NT2/D1 (cell line): ENCODE measurements around the gene KCNK2.

Source experiments
- DNase-seq: peaks from one replicate; pipeline ENCODE4 v3.0.0-alpha.2; 2011; ENCODE audit warnings: low read depth, low spot score
- H3K27me3 ChIP-seq: 2 replicates; pipeline ENCODE4 v1.6.0; 2011; ENCODE audit warnings: mild to moderate bottlenecking; ENCODE audit not compliant: insufficient read length, insufficient read depth
- H3K36me3 ChIP-seq: 2 replicates; pipeline ENCODE4 v1.6.1; 2011; ENCODE audit warnings: mild to moderate bottlenecking, low read length, mixed read lengths; ENCODE audit not compliant: insufficient read depth, insufficient read length
- H3K4me1 ChIP-seq: 2 replicates; pipeline ENCODE4 v1.5.1; 2011; ENCODE audit not compliant: insufficient read depth, insufficient read length
- H3K4me3 ChIP-seq: 2 replicates; pipeline ENCODE4 v1.5.1; 2011; ENCODE audit warnings: low read depth; ENCODE audit not compliant: insufficient read length
- H3K9ac ChIP-seq: 2 replicates; pipeline ENCODE4 v1.6.0; 2011; ENCODE audit warnings: low read depth; ENCODE audit not compliant: insufficient read length
- H3K9me3 ChIP-seq: 2 replicates; pipeline ENCODE4 v1.5.1; 2011; ENCODE audit warnings: mild to moderate bottlenecking, low read length; ENCODE audit not compliant: insufficient read depth
- SUZ12 ChIP-seq: IDR thresholded peaks from 2 replicates; pipeline ENCODE4 v1.6.1; 2011; ENCODE audit not compliant: insufficient read length, insufficient read depth; ENCODE audit errors: extremely low read depth
- YY1 ChIP-seq: IDR thresholded peaks from 2 replicates; pipeline ENCODE4 v1.6.1; 2011; ENCODE audit not compliant: insufficient read length, insufficient read depth
- ZNF274 ChIP-seq: IDR thresholded peaks from 2 replicates; pipeline ENCODE4 v1.6.1; 2011; ENCODE audit warnings: mild to moderate bottlenecking, low read depth, low read length

KCNK2 gene

GRCh38 chr1:215260711-215261110 lies 178.2 kb downstream of the KCNK2 start:
- Histone ChIP-seq H3K27me3 (no peaks in the 10 kb centered on the region), H3K4me3 (no peak overlapping the region), H3K4me1 (no peaks in the 10 kb centered on the region), H3K9ac (no peak overlapping the region), H3K9me3 (no peaks in the 10 kb centered on the region), H3K36me3 (no peaks in the 10 kb centered on the region)
- TF ChIP-seq YY1 (no peak), ZNF274 (no peak), SUZ12 (no peak)
- DNase-seq: no peak

DNA sequence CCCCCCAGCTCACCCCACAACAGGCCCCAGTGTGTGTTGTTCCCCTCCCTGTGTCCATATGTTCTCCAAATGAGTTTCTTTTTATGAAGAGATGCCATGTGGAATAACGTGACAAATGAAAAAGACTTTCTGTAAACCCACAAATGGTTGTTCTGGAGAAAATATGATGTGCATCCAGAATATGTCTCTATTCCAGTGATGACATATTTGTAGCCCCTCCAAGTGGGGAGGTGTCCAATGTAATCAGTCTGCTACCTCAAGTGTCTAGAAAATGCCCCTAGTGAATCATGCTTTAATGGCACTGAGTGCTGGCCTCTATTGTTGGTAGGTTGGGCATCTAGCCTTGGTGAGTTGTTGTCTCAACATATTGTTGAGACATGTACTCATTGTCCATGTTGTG lies 179.6 kb downstream of the KCNK2 start:
- DNase-seq: no peak

GRCh38 chr1:215263636-215264035 lies 181.1 kb downstream of the KCNK2 start:
- Histone ChIP-seq H3K4me3 (no peak overlapping the region), H3K9ac (no peak overlapping the region), H3K4me1 (no peaks in the 10 kb centered on the region), H3K27me3 (no peaks in the 10 kb centered on the region), H3K36me3 (no peaks in the 10 kb centered on the region), H3K9me3 (no peaks in the 10 kb centered on the region)
- no peak for TF ChIP-seq YY1
- no peak for TF ChIP-seq SUZ12
- TF ChIP-seq ZNF274: no peak
- no peak for DNase-seq

More for the DNA sequence above, 179.6 kb downstream of the KCNK2 start:
- Histone ChIP-seq H3K9ac (no peak overlapping the region), H3K4me3 (no peak overlapping the region), H3K36me3 (no peaks in the 10 kb centered on the region), H3K9me3 (no peaks in the 10 kb centered on the region), H3K4me1 (no peaks in the 10 kb centered on the region), H3K27me3 (no peaks in the 10 kb centered on the region)
- no peak for TF ChIP-seq SUZ12
- TF ChIP-seq YY1: no peak

- DNase-seq: no peak
- Histone ChIP-seq H3K36me3 (no peaks in the 10 kb centered on the region), H3K4me1 (no peaks in the 10 kb centered on the region), H3K9ac (no peak overlapping the region), H3K9me3 (no peaks in the 10 kb centered on the region), H3K27me3 (no peaks in the 10 kb centered on the region), H3K4me3 (no peak overlapping the region)
- TF ChIP-seq ZNF274: no peak
- TF ChIP-seq SUZ12: no peak
- TF ChIP-seq YY1: no peak
These were observed 182.1 kb downstream of the KCNK2 start for GRCh38 chr1:215264649-215265048.

DNA sequence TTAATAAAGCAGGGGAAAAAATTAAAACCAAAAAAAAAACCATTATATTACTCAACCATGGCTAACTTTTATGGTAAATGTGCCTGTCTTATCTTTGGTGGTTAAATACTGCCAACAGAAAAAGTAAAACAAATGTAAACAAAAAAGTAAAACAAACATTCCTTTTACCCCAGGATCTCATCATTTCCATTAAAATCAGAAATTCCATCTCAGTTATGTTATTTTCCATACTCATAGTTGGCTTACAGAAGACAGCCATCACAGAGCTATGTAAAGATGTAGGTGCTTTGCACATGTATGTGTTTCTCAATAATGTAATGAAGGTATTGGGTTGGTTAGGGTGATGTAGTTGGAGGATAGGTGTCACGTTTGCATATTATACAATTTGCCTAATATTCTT lies 185.0 kb downstream of the KCNK2 start:
- no peak for TF ChIP-seq SUZ12
- Histone ChIP-seq H3K9me3 (no peaks in the 10 kb centered on the region), H3K36me3 (no peaks in the 10 kb centered on the region), H3K27me3 (no peaks in the 10 kb centered on the region), H3K4me1 (no peaks in the 10 kb centered on the region), H3K9ac (no peak overlapping the region), H3K4me3 (no peak overlapping the region)
- no peak for DNase-seq

DNA sequence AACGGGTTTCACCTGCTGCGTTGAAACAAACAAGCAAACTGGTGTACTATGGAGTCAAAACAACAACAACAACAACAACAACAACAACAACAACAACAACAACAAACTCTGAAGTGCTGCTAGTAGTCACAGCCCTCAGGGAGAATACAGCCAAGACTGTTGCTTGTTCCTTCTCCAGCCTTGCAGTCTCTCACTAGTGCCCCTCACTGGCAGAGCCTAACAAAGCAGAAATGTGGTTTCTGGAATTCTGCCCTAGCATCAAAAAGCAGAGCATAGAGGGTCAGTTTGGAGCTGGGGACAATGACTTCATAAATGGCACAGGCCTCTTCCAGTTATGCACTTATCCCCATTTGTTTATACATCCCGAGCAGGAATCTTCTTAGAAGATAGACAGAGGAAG lies 187.4 kb downstream of the KCNK2 start:
- no peaks in the 10 kb centered on the region for H3K4me1 ChIP-seq
- TF ChIP-seq SUZ12 (no peak), ZNF274 (no peak), YY1 (no peak)
- H3K36me3 ChIP-seq: no peaks in the 10 kb centered on the region
- no peaks in the 10 kb centered on the region for H3K27me3 ChIP-seq
- H3K9ac ChIP-seq: no peak overlapping the region
- no peak overlapping the region for H3K4me3 ChIP-seq
- no peaks in the 10 kb centered on the region for H3K9me3 ChIP-seq
- DNase-seq: no peak

DNA sequence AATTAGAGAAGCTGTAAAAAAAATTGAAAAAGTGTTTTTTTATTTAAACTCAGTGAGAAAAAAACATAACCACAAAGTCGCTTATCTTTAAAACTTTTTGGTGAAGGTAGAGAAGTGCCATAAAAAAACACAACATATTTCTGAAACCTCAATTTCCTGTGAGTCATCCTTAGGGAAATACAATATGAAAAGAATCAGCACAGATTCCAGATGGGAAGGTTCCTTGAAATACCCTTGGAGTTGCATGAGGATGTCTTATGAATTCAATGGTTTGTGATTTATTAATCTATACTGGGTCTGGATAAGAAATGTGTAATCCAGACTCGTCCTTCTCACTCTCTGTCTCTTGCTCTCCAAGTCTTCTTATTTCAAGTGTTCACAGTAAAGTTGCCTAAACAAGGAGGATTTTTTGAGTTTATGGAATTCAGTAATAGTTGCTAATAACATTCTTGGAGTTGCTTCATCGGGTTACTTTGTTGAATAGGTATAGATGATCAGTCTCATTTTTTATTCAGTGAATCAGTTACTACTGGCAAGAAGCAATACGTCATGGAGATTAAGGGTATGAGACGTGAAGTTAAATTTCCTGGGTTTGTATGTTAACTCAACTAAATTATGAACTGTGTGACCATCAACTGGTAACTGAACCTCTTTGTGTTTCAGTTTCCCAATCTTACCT lies 191.4 kb downstream of the KCNK2 start:
- H3K27me3 ChIP-seq: no peaks in the 10 kb centered on the region
- H3K4me3 ChIP-seq: no peak overlapping the region
- no peak overlapping the region for H3K9ac ChIP-seq
- H3K9me3 ChIP-seq: no peaks in the 10 kb centered on the region
- no peak for TF ChIP-seq ZNF274
- no peak for TF ChIP-seq YY1
- no peak for TF ChIP-seq SUZ12
- H3K36me3 ChIP-seq: no peaks in the 10 kb centered on the region
- H3K4me1 ChIP-seq: no peaks in the 10 kb centered on the region
- no peak for DNase-seq
